Measurements from ENCODE around the gene ZNF391. TPM values are rescaled to one million over a fixed set of nuclear protein-coding genes. Genes with fewer than 3 reads are reported as not detected.
"Not testable (repeated sequence)": the region's sequence is repeated elsewhere in the genome, so short reads cannot be mapped to it uniquely, and the experiment has no call there.

ZNF391 gene
- total and polyA plus RNA-seq, 4 experiments from 2014 or later, result 1.8 to 3.7 (median 2.5) TPM

- Mint-ChIP-seq H3K36me3 (no peaks in the 10 kb centered on the region), H3K27ac (no peak overlapping the region), H3K4me1 (no peaks in the 10 kb centered on the region), H3K27me3 (peaks cover 20 to 21% of the 10 kb centered on the region in 2 donors), H3K4me3 (no peak overlapping the region), H3K9me3 (peaks cover 0 to 4% (median 0%) of the 10 kb centered on the region in 8 donors)
- Histone ChIP-seq H3K27me3 (ENCODE audit: insufficient read depth, low read length) (no peaks in the 10 kb centered on the region), H3K9me3 (ENCODE audit: control insufficient read depth in 1 of 2, low read length in 2 of 2) (no peaks in the 10 kb centered on the region), H3K4me1 (ENCODE audit: insufficient read depth, low read length) (no peaks in the 10 kb centered on the region), H3K36me3 (ENCODE audit: insufficient read depth, low read length) (no peaks in the 10 kb centered on the region), H3K4me3 (ENCODE audit: low read length in 2 of 2) (no peak overlapping the region), H3K27ac (ENCODE audit: low read depth, low read length) (no peak overlapping the region)
- no peak for DNase-seq
- intact Hi-C loops (cut with micrococcal nuclease), result no loop called here
- ChIA-PET CTCF (ENCODE audit: partially characterized antibody) (no interaction called here), POLR2A (ENCODE audit: partially characterized antibody) (no interaction called here)
Measured at GRCh38 chr6:27419363-27419762, 30.8 kb downstream of the ZNF391 start.

- CTCF ChIA-PET (ENCODE audit: partially characterized antibody), result no interaction called here
Measured at GRCh38 chr6:27422651-27423332, 34.2 kb downstream of the ZNF391 start.

GRCh38 chr6:27424851-27425250 lies 36.3 kb downstream of the ZNF391 start:
- H3K9me3 ChIP-seq (ENCODE audit: control insufficient read depth in 1 of 2, low read length in 2 of 2); intact Hi-C loops (cut with micrococcal nuclease); DNase-seq; H3K36me3 Mint-ChIP-seq; H3K4me1 Mint-ChIP-seq; H3K36me3 ChIP-seq (ENCODE audit: insufficient read depth, low read length); H3K4me1 ChIP-seq (ENCODE audit: insufficient read depth, low read length); H3K4me3 ChIP-seq (ENCODE audit: low read length in 2 of 2); CTCF ChIA-PET (ENCODE audit: partially characterized antibody); H3K27ac Mint-ChIP-seq; POLR2A ChIA-PET (ENCODE audit: partially characterized antibody); H3K27me3 ChIP-seq (ENCODE audit: insufficient read depth, low read length); H3K4me3 Mint-ChIP-seq; H3K9me3 Mint-ChIP-seq; H3K27ac ChIP-seq (ENCODE audit: low read depth, low read length): not testable (repeated sequence)
- peaks cover 8 to 16% of the 10 kb centered on the region in 2 donors for H3K27me3 Mint-ChIP-seq

More at GRCh38 chr6:27422651-27423332, 34.2 kb downstream of the ZNF391 start:
- no peak overlapping the region for H3K4me3 Mint-ChIP-seq
- Histone ChIP-seq H3K27ac (ENCODE audit: low read depth, low read length) (no peak overlapping the region), H3K9me3 (ENCODE audit: control insufficient read depth in 1 of 2, low read length in 2 of 2) (no peaks in the 10 kb centered on the region), H3K4me3 (ENCODE audit: low read length in 2 of 2) (no peak overlapping the region), H3K27me3 (ENCODE audit: insufficient read depth, low read length) (no peaks in the 10 kb centered on the region), H3K4me1 (ENCODE audit: insufficient read depth, low read length) (no peaks in the 10 kb centered on the region), H3K36me3 (ENCODE audit: insufficient read depth, low read length) (no peaks in the 10 kb centered on the region)
- H3K27ac Mint-ChIP-seq, result no peak overlapping the region
- no peaks in the 10 kb centered on the region for H3K36me3 Mint-ChIP-seq
- peaks cover 15 to 16% of the 10 kb centered on the region in 2 donors for H3K27me3 Mint-ChIP-seq
- peaks cover 0 to 4% (median 0%) of the 10 kb centered on the region in 8 donors for H3K9me3 Mint-ChIP-seq
- intact Hi-C loops (cut with micrococcal nuclease), result no loop called here
- DNase-seq, result no peak
- no peaks in the 10 kb centered on the region for H3K4me1 Mint-ChIP-seq
- POLR2A ChIA-PET (ENCODE audit: partially characterized antibody), result interaction anchor here (0.6 kb wide), 1 partner anchor 575 kb away, joined by 4 read pairs; no protein-coding TSS in a partner anchor

- Histone ChIP-seq H3K4me1 (ENCODE audit: insufficient read depth, low read length) (no peaks in the 10 kb centered on the region), H3K9me3 (ENCODE audit: control insufficient read depth in 1 of 2, low read length in 2 of 2) (no peaks in the 10 kb centered on the region), H3K4me3 (ENCODE audit: low read length in 2 of 2) (no peak overlapping the region), H3K27ac (ENCODE audit: low read depth, low read length) (no peak overlapping the region), H3K27me3 (ENCODE audit: insufficient read depth, low read length) (no peaks in the 10 kb centered on the region), H3K36me3 (ENCODE audit: insufficient read depth, low read length) (no peaks in the 10 kb centered on the region)
- peaks cover 4 to 9% of the 10 kb centered on the region in 2 donors for H3K27me3 Mint-ChIP-seq
- ChIA-PET CTCF (ENCODE audit: partially characterized antibody) (interaction anchor here (0.7 kb wide), 1 partner anchor 934 kb away, joined by 4 read pairs; no protein-coding TSS in a partner anchor), POLR2A (ENCODE audit: partially characterized antibody) (no interaction called here)
- H3K4me3 Mint-ChIP-seq, result no peak overlapping the region
- DNase-seq, result no peak
- intact Hi-C loops (cut with micrococcal nuclease), result no loop called here
- no peak overlapping the region for H3K27ac Mint-ChIP-seq
- no peaks in the 10 kb centered on the region for H3K4me1 Mint-ChIP-seq
- H3K9me3 Mint-ChIP-seq, result peaks cover 0 to 4% (median 2%) of the 10 kb centered on the region in 8 donors
- H3K36me3 Mint-ChIP-seq, result no peaks in the 10 kb centered on the region
Measured at GRCh38 chr6:27426045-27426620, 37.6 kb downstream of the ZNF391 start.

GRCh38 chr6:27428502-27428901 lies 39.9 kb downstream of the ZNF391 start:
- Histone ChIP-seq H3K27me3 (ENCODE audit: insufficient read depth, low read length) (no peaks in the 10 kb centered on the region), H3K9me3 (ENCODE audit: control insufficient read depth in 1 of 2, low read length in 2 of 2) (no peaks in the 10 kb centered on the region), H3K36me3 (ENCODE audit: insufficient read depth, low read length) (no peaks in the 10 kb centered on the region), H3K27ac (ENCODE audit: low read depth, low read length) (no peak overlapping the region), H3K4me3 (ENCODE audit: low read length in 2 of 2) (no peak overlapping the region), H3K4me1 (ENCODE audit: insufficient read depth, low read length) (no peaks in the 10 kb centered on the region)
- no peak overlapping the region for H3K4me3 Mint-ChIP-seq
- intact Hi-C loops (cut with micrococcal nuclease), result no loop called here
- H3K4me1 Mint-ChIP-seq, result no peaks in the 10 kb centered on the region
- peaks cover 0 to 7% (median 5%) of the 10 kb centered on the region in 8 donors for H3K9me3 Mint-ChIP-seq
- H3K36me3 Mint-ChIP-seq, result peaks cover 0 to 3% of the 10 kb centered on the region in 2 donors
- no peak for DNase-seq
- ChIA-PET POLR2A (ENCODE audit: partially characterized antibody) (no interaction called here), CTCF (ENCODE audit: partially characterized antibody) (no interaction called here)
- H3K27me3 Mint-ChIP-seq, result peaks cover 0 to 9% of the 10 kb centered on the region in 2 donors
- H3K27ac Mint-ChIP-seq, result no peak overlapping the region

- Mint-ChIP-seq H3K4me3 (no peak overlapping the region), H3K27ac (no peak overlapping the region), H3K27me3 (peaks cover 0 to 9% of the 10 kb centered on the region in 2 donors), H3K9me3 (peaks cover 0 to 8% (median 5%) of the 10 kb centered on the region in 8 donors), H3K36me3 (peaks cover 2 to 3% of the 10 kb centered on the region in 2 donors), H3K4me1 (no peaks in the 10 kb centered on the region)
- ChIA-PET CTCF (ENCODE audit: partially characterized antibody) (no interaction called here), POLR2A (ENCODE audit: partially characterized antibody) (no interaction called here)
- H3K9me3 ChIP-seq (ENCODE audit: control insufficient read depth in 1 of 2, low read length in 2 of 2), result no peaks in the 10 kb centered on the region
- no peak overlapping the region for H3K27ac ChIP-seq (ENCODE audit: low read depth, low read length)
- no peaks in the 10 kb centered on the region for H3K27me3 ChIP-seq (ENCODE audit: insufficient read depth, low read length)
- DNase-seq, result no peak
- H3K4me3 ChIP-seq (ENCODE audit: low read length in 2 of 2), result no peak overlapping the region
- H3K36me3 ChIP-seq (ENCODE audit: insufficient read depth, low read length), result no peaks in the 10 kb centered on the region
- intact Hi-C loops (cut with micrococcal nuclease), result no loop called here
- H3K4me1 ChIP-seq (ENCODE audit: insufficient read depth, low read length), result no peaks in the 10 kb centered on the region
Measured at GRCh38 chr6:27428966-27429365, 40.4 kb downstream of the ZNF391 start.

- Histone ChIP-seq H3K4me1 (ENCODE audit: insufficient read depth, low read length) (no peaks in the 10 kb centered on the region), H3K27ac (ENCODE audit: low read depth, low read length) (no peak overlapping the region), H3K27me3 (ENCODE audit: insufficient read depth, low read length) (no peaks in the 10 kb centered on the region), H3K4me3 (ENCODE audit: low read length in 2 of 2) (no peak overlapping the region), H3K9me3 (ENCODE audit: control insufficient read depth in 1 of 2, low read length in 2 of 2) (no peaks in the 10 kb centered on the region), H3K36me3 (ENCODE audit: insufficient read depth, low read length) (no peaks in the 10 kb centered on the region)
- no peak overlapping the region for H3K4me3 Mint-ChIP-seq
- intact Hi-C loops (cut with micrococcal nuclease), result no loop called here
- POLR2A ChIA-PET (ENCODE audit: partially characterized antibody), result no interaction called here
- H3K36me3 Mint-ChIP-seq, result peaks cover 3 to 15% of the 10 kb centered on the region in 2 donors
- CTCF ChIA-PET (ENCODE audit: partially characterized antibody), result no interaction called here
- H3K27me3 Mint-ChIP-seq, result peaks cover 0 to 14% of the 10 kb centered on the region in 2 donors
- H3K27ac Mint-ChIP-seq, result no peak overlapping the region
- no peaks in the 10 kb centered on the region for H3K4me1 Mint-ChIP-seq
- DNase-seq, result no peak
- H3K9me3 Mint-ChIP-seq, result peaks cover 4 to 38% (median 21%) of the 10 kb centered on the region in 8 donors
Measured at GRCh38 chr6:27433714-27434113, 45.2 kb downstream of the ZNF391 start.
